HG03439 (cell line): ENCODE results near the gene GTPBP3.

Experiments
- ATAC-seq: cut with Tn5 transposase; IDR thresholded peaks from one replicate; pipeline ENCODE4 v1.9.1; 2021; ENCODE audit warnings: mild to moderate bottlenecking, moderate library complexity; ENCODE audit not compliant: unreplicated experiment

Gene GTPBP3

GRCh38 chr19:17379221-17379631 lies 41.9 kb downstream of the GTPBP3 start:
- ATAC-seq, result no peak

DNA sequence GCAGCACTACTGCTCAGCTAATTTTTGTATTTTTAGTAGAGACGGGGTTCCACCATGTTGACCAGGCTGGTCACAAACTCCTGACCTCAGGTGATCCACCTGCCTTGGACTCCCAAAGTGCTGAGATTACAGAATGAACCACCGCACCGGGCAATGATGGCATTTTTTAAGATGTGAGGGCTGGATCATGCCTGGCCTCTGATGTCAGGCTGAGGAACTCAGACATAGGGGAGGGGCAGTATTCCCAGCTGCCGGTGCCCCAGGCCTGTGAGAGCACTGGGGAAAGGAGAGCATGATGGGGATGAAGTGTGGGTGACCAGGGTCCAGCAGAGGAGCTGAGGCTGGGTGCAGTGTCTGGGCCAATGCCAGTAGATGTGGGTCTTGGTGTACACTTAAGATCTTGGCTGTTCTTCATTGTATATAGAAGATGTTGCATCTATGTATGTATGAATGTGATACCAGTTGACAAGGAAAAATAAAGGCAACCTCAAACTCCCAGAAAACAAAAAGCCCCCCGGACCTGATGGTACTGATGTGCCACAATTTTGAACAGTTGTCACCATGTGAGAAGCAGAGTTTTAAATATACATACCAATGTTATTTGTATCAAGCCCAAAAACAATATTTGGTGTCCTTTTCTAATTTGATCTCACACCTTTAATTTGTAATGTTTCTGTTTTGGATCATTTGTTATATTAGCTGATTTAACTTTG lies 43.2 kb downstream of the GTPBP3 start:
- ATAC-seq, result no peak

GRCh38 chr19:17385878-17386611 lies 48.7 kb downstream of the GTPBP3 start:
- ATAC-seq, result no peak

GRCh38 chr19:17389288-17389687 lies 51.9 kb downstream of the GTPBP3 start:
- ATAC-seq, result no peak

GRCh38 chr19:17389957-17390664 lies 52.8 kb downstream of the GTPBP3 start:
- no peak for ATAC-seq

- peak; percentile 87 for ATAC-seq
These were observed 53.5 kb downstream of the GTPBP3 start for GRCh38 chr19:17390665-17391370.

GRCh38 chr19:17391371-17392151 lies 54.2 kb downstream of the GTPBP3 start:
- peak; percentile 3 for ATAC-seq
